GM11168 (cell line): ENCODE data around the gene C3orf52.

Experiments
- in situ Hi-C: fragments of 300-500 bp; cut with MboI; formaldehyde crosslinking; loops from one replicate; pipeline ENCODE4 v1.12.0; 2022; ENCODE audit warnings: low sequenced_read_pairs; ENCODE audit not compliant: unreplicated experiment

Gene C3orf52

GRCh38 chr3:112115806-112116383, 29.7 kb downstream of the C3orf52 start:
- in situ Hi-C loops = no loop called here

- in situ Hi-C loops = no loop called here
These were observed 30.6 kb downstream of the C3orf52 start for GRCh38 chr3:112116748-112117186.

- in situ Hi-C loops = no loop called here
These were observed 31.2 kb downstream of the C3orf52 start for GRCh38 chr3:112117415-112117814.

GRCh38 chr3:112117841-112118571, 31.8 kb downstream of the C3orf52 start:
- in situ Hi-C loops = no loop called here

- in situ Hi-C loops = no loop called here
These were observed 34.0 kb downstream of the C3orf52 start for GRCh38 chr3:112119962-112120836.

- in situ Hi-C loops = no loop called here
These were observed 35.7 kb downstream of the C3orf52 start for GRCh38 chr3:112121577-112122547.

- in situ Hi-C loops = no loop called here
These were observed 36.7 kb downstream of the C3orf52 start for GRCh38 chr3:112122870-112123269.

- in situ Hi-C loops = no loop called here
These were observed 37.4 kb downstream of the C3orf52 start for GRCh38 chr3:112123548-112123947.

GRCh38 chr3:112124907-112125607, 38.9 kb downstream of the C3orf52 start:
- in situ Hi-C loops = no loop called here

GRCh38 chr3:112126511-112126911, 40.3 kb downstream of the C3orf52 start:
- in situ Hi-C loops = no loop called here

GRCh38 chr3:112127522-112128494, 41.6 kb downstream of the C3orf52 start:
- in situ Hi-C loops = no loop called here

GRCh38 chr3:112128843-112129727, 42.9 kb downstream of the C3orf52 start:
- in situ Hi-C loops = no loop called here

- in situ Hi-C loops = no loop called here
These were observed 43.9 kb downstream of the C3orf52 start for GRCh38 chr3:112129925-112130637.

- in situ Hi-C loops = no loop called here
These were observed 44.4 kb downstream of the C3orf52 start for GRCh38 chr3:112130638-112130993.

- in situ Hi-C loops = no loop called here
These were observed 44.9 kb downstream of the C3orf52 start for GRCh38 chr3:112131111-112131510.

GRCh38 chr3:112132088-112132487, 45.9 kb downstream of the C3orf52 start:
- in situ Hi-C loops = no loop called here

- in situ Hi-C loops = no loop called here
These were observed 46.4 kb downstream of the C3orf52 start for GRCh38 chr3:112132554-112132953.
